Fibroblast of lung (primary cell): ENCODE measurements around the gene PSD4. TPM values are rescaled to one million over a fixed set of nuclear protein-coding genes. Genes with fewer than 3 reads are reported as not detected.

ENCODE experiments used
- DNase-seq, 2 donors: peaks; one replicate each; pipeline versions ENCODE4 v3.0.0 to v3.0.0-alpha.2; 2010; ENCODE audit warnings: low read depth in 2 of 2
- H2AFZ ChIP-seq: 2 replicates; pipeline ENCODE4 v1.5.1; 2012; ENCODE audit warnings: low read length, control low read depth, inconsistent platforms
- H3K27ac ChIP-seq: 2 replicates; pipeline ENCODE4 v1.5.1; 2011; ENCODE audit warnings: low read length, control low read depth; ENCODE audit not compliant: insufficient read depth
- H3K27me3 ChIP-seq: 2 replicates; pipeline ENCODE4 v1.5.1; 2011; ENCODE audit warnings: mild to moderate bottlenecking, low read length; ENCODE audit not compliant: control insufficient read depth, insufficient read depth
- H3K36me3 ChIP-seq: 2 replicates; pipeline ENCODE4 v1.5.1; 2011; ENCODE audit warnings: low read length; ENCODE audit not compliant: control insufficient read depth, insufficient read depth
- H3K4me1 ChIP-seq: 2 replicates; pipeline ENCODE4 v1.5.1; 2011; ENCODE audit warnings: low read length; ENCODE audit not compliant: control insufficient read depth, insufficient read depth; ENCODE audit errors: extremely low read depth
- H3K4me2 ChIP-seq: 2 replicates; pipeline ENCODE4 v1.5.1; 2011; ENCODE audit warnings: low read length, control low read depth; ENCODE audit not compliant: insufficient read depth; ENCODE audit errors: extremely low read depth
- H3K4me3 ChIP-seq, 4 experiments: fragments of 200-600 bp in 1 of 4; sonication (generic) in 1 of 4; replicated peaks in 1 of 4; 2 replicates each; pipeline ENCODE4 v1.5.1; 2011 to 2016; ENCODE audit warnings: low read length in 4 of 4, low read depth in 3 of 4, mild to moderate bottlenecking in 3 of 4, control low read depth in 2 of 4, inconsistent platforms in 1 of 4, mixed read lengths in 1 of 4; ENCODE audit not compliant: insufficient read depth in 1 of 4; ENCODE audit errors: control extremely low read depth in 1 of 4
- H3K79me2 ChIP-seq: 2 replicates; pipeline ENCODE4 v1.5.1; 2012; ENCODE audit warnings: mild to moderate bottlenecking, low read length, inconsistent platforms; ENCODE audit not compliant: control insufficient read depth, insufficient read depth
- H3K9ac ChIP-seq: 2 replicates; pipeline ENCODE4 v1.5.1; 2011; ENCODE audit warnings: mild to moderate bottlenecking, low read length, control low read depth; ENCODE audit not compliant: insufficient read depth
- H3K9me3 ChIP-seq: 2 replicates; pipeline ENCODE4 v1.5.1; 2012; ENCODE audit warnings: low read depth, low read length; ENCODE audit not compliant: control insufficient read depth, insufficient read depth
- H4K20me1 ChIP-seq: 2 replicates; pipeline ENCODE4 v1.5.1; 2011; ENCODE audit warnings: low read length; ENCODE audit not compliant: control insufficient read depth, insufficient read depth; ENCODE audit errors: extremely low read depth
- EZH2 ChIP-seq: IDR thresholded peaks from 2 replicates; pipeline ENCODE4 v1.5.1; 2012; ENCODE audit warnings: low read length, control low read depth, mild to moderate bottlenecking; ENCODE audit errors: missing control alignments
- polyA plus RNA-seq, 2 donors: library from polyadenylated mRNA; depleted of rRNA in 1 of 2; stranded (reverse) in 1 of 2; unstranded in 1 of 2; fragments of >200 nt; gene quantifications; 2 replicates each; pipeline ENCODE4 v1.2.1, GENCODE V29; 2011 to 2012; ENCODE audit warnings: missing spikeins in 1 of 2
- total RNA-seq: library from RNA; depleted of rRNA; stranded (reverse); fragments of >200 nt; gene quantifications from 2 replicates; pipeline ENCODE4 v1.2.1, GENCODE V29; 2014
- TF ChIP-seq, protein P1 (sequence below), 2 donors: IDR thresholded peaks in 1 of 2; conservative IDR thresholded peaks in 1 of 2; 1 replicate in 1 of 2; 2 replicates in 1 of 2; pipeline ENCODE4 v1.5.1; 2011 to 2012; ENCODE audit warnings: low read length in 2 of 2, control low read depth in 1 of 2, inconsistent platforms in 1 of 2, low read depth in 1 of 2, mild to moderate bottlenecking in 1 of 2

PSD4 gene
- total and polyA plus RNA-seq, 2 donors (not counting 1 experiment from before 2014, with no cell fraction given) = 1.0 to 6.1 TPM

DNA sequence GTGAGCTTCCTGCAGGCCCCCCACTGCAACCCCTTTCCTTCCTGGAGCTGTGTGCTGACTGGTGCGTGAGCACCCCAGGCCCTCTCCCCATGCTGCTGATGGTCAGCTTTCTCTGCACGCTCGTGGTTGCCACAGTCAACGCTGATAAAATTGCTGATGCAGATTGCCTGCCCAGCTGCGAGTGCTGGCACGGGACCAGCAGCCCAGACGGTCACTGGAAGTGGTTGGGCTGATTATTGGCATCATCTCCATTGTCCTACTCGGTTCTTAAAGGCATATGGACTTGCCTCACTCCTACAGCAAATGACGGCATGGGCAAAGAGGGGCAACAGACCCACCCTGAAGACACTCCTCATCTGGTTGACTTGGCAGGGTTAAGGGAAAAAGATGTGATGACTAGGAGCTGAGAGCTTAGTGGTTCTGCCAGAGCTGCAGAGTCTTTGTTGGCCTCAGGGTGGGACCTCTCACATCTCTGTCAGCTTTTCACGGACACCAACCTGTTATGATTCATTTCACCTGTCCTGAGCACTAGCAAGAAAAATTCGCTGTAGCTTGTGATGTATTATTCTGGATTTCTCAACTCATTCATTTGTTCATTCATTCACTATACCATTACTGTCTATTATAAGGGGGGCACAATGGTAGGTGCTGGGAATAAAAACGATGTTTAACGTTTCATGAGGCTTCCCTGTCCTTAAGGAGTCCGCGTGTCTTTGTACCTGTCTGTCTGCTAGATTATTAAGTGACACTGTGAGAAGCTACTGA, 66.6 kb downstream of the PSD4 start:
- Histone ChIP-seq H3K9me3 (no peaks in the 10 kb centered on the region), H2AFZ (no peak overlapping the region), H4K20me1 (no peaks in the 10 kb centered on the region), H3K27me3 (no peaks in the 10 kb centered on the region), H3K4me1 (peaks cover 19% of the 10 kb centered on the region), H3K79me2 (no peaks in the 10 kb centered on the region), H3K27ac (peak overlapping the region; percentile 90), H3K4me3 (peak overlapping the region in 1 of 4 experiments; percentile 18), H3K36me3 (peaks cover 2% of the 10 kb centered on the region), H3K9ac (peak overlapping the region; percentile 28), H3K4me2 (peak overlapping the region; percentile 87)
- TF ChIP-seq EZH2 = no peak
- TF ChIP-seq, protein P1, sequence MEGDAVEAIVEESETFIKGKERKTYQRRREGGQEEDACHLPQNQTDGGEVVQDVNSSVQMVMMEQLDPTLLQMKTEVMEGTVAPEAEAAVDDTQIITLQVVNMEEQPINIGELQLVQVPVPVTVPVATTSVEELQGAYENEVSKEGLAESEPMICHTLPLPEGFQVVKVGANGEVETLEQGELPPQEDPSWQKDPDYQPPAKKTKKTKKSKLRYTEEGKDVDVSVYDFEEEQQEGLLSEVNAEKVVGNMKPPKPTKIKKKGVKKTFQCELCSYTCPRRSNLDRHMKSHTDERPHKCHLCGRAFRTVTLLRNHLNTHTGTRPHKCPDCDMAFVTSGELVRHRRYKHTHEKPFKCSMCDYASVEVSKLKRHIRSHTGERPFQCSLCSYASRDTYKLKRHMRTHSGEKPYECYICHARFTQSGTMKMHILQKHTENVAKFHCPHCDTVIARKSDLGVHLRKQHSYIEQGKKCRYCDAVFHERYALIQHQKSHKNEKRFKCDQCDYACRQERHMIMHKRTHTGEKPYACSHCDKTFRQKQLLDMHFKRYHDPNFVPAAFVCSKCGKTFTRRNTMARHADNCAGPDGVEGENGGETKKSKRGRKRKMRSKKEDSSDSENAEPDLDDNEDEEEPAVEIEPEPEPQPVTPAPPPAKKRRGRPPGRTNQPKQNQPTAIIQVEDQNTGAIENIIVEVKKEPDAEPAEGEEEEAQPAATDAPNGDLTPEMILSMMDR (conservative IDR thresholded peaks at IDR 0.05 in 1 of 2, IDR thresholded peaks at IDR 0.05 in 1 of 2; ENCODE audit: low read depth in 1 of 2, low read length in 2 of 2) = no peak
- peak; percentile 94 to 98 for DNase-seq

DNA sequence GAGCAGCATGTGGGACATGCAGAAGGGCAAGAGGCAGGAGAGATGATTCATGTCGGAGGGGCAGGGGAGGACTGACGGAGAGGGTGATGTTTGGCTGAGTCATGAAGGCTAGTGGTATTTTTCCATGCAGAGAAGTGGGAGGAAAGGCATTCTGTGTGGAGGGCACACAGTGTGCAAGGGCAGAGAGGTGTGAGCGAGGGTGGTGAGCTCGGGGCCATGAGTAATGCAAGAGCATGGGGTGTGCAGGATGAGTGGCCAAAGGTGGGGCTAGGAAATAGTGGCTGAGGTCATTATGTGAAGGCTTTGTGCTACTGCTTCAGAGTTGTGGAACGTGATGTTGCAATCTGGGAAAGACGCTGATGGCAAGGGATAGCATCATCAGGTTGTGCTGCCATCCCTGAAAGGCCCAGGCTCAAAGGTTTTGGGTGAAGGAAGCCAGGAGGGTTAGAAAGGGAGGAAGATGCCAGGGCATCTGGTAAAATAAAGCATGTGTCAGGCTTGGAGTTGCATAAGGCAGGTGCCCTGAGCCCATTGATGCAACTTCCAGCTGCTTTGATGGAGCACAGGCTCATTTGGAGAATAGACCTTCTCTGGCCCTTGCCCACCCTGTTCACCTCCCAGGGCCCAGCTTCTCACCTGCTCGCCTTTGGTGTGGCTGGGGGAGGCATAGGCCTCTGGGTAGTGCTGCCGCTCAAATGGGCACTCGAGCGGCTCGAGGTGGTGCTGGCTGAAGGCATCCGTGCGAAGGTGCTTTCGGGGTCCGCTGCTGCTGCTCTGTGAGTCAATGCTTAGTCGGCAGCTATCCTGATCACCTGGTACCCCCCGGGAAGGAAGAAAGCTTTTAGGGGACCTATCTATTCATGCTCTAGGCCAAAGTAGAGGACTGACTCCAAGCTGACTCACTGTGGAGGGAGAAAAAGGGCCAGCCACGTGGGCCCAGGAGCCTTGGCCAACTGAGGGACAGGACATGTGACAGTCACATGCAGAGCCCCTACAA, 67.4 kb downstream of the PSD4 start:
- Histone ChIP-seq H3K4me1 (peaks cover 19% of the 10 kb centered on the region), H3K9me3 (no peaks in the 10 kb centered on the region), H3K4me3 (no peak overlapping the region), H3K27ac (peak overlapping the region; percentile 90), H3K27me3 (no peaks in the 10 kb centered on the region), H3K36me3 (peaks cover 2% of the 10 kb centered on the region), H3K9ac (peak overlapping the region; percentile 34), H3K79me2 (no peaks in the 10 kb centered on the region), H2AFZ (no peak overlapping the region), H4K20me1 (no peaks in the 10 kb centered on the region), H3K4me2 (peak overlapping the region; percentile 87)
- peak; percentile 99 to 100 for DNase-seq
- no peak for TF ChIP-seq EZH2
- TF ChIP-seq, protein P1 (conservative IDR thresholded peaks at IDR 0.05 in 1 of 2, IDR thresholded peaks at IDR 0.05 in 1 of 2; ENCODE audit: low read depth in 1 of 2, low read length in 2 of 2) = no peak

DNA sequence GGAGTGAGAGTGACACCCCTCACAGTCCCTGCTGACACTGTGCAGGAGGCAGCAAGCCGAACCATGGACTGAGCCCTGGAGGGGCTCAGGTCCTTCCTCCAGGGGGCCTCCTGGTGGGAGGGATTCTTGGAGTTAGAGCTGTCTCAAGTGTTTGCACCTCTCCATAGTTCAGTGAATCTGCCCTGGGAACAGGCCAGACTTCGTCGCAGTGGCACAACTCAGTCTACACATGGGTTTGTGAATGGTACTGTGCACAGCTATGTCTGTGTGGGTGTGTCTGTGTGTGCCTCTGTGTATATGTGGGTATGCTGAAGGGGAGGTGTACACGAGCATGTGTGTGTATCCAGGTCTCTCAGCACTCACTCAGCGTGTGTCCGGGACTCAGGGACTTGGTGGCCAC, 68.6 kb downstream of the PSD4 start:
- H3K4me1 ChIP-seq = peaks cover 19% of the 10 kb centered on the region
- H3K27me3 ChIP-seq = no peaks in the 10 kb centered on the region
- H3K27ac ChIP-seq = peak overlapping the region; percentile 90
- no peaks in the 10 kb centered on the region for H3K79me2 ChIP-seq
- H3K36me3 ChIP-seq = no peaks in the 10 kb centered on the region
- H2AFZ ChIP-seq = no peak overlapping the region
- no peak overlapping the region for H3K9ac ChIP-seq
- no peak overlapping the region for H3K4me2 ChIP-seq
- no peaks in the 10 kb centered on the region for H4K20me1 ChIP-seq
- TF ChIP-seq, protein P1 (conservative IDR thresholded peaks at IDR 0.05 in 1 of 2, IDR thresholded peaks at IDR 0.05 in 1 of 2; ENCODE audit: low read depth in 1 of 2, low read length in 2 of 2) = no peak
- no peak for TF ChIP-seq EZH2
- H3K9me3 ChIP-seq = no peaks in the 10 kb centered on the region
- no peak for DNase-seq
- no peak overlapping the region for H3K4me3 ChIP-seq
